Colonic mucosa (tissue), 4 donors: Measurements from ENCODE around the gene FBXO11. TPM values are rescaled to one million over a fixed set of nuclear protein-coding genes. Genes with fewer than 3 reads are reported as not detected.

Experiments used
- DNase-seq: peaks from one replicate; pipeline ENCODE4 v3.0.0-alpha.2; 2020
- H3K27ac ChIP-seq: fragments of 200-600 bp; one replicate; pipeline ENCODE4 v1.8.0; 2021
- H3K27me3 ChIP-seq: fragments of 200-600 bp; one replicate; pipeline ENCODE4 v1.8.0; 2021
- H3K36me3 ChIP-seq: fragments of 200-600 bp; one replicate; pipeline ENCODE4 v1.8.0; 2021
- H3K4me1 ChIP-seq: fragments of 200-600 bp; one replicate; pipeline ENCODE4 v1.8.0; 2021; ENCODE audit warnings: mild to moderate bottlenecking
- H3K4me3 ChIP-seq: fragments of 200-600 bp; one replicate; pipeline ENCODE4 v1.8.0; 2021
- H3K9ac ChIP-seq, 2 donors: one replicate each; pipeline ENCODE4 v1.7.0; 2013; ENCODE audit warnings: control low read depth in 2 of 2, low read depth in 2 of 2, low read length in 2 of 2
- H3K9me3 ChIP-seq: fragments of 200-600 bp; one replicate; pipeline ENCODE4 v1.8.0; 2021
- intact Hi-C: fragments of 100-400 bp; cut with DNase I; formaldehyde crosslinking; loops from one replicate; pipeline ENCODE4 v1.14.1; 2022
- total RNA-seq, 2 donors: library from RNA; stranded (reverse); fragmentation: NEBNext Ultra II Directional in 1 of 2; extraction: Animal tissue kit (Norgen Biotek cat#: 25700) in 1 of 2; gene quantifications; one replicate each; pipeline ENCODE4 v1.2.1, GENCODE V29; 2021
- TF ChIP-seq, protein P1 (sequence below): fragments of 200-600 bp; IDR thresholded peaks from one replicate; pipeline ENCODE4 v1.8.0; 2022; ENCODE audit warnings: antibody characterized with exemption, mild to moderate bottlenecking
- donor health status: healthy.
- donor health status: DM: no; HTN: no; CAD: no.
- donor health status: DM: no; HTN: no; CAD: no.

Gene FBXO11
- total RNA-seq, 2 donors from 2014 or later = 40.4 to 47.7 TPM

GRCh38 chr2:47779426-47779790 lies 126.9 kb downstream of the FBXO11 start:
- no peaks in the 10 kb centered on the region for H3K9me3 ChIP-seq
- no peaks in the 10 kb centered on the region for H3K27me3 ChIP-seq
- no peak overlapping the region for H3K4me3 ChIP-seq
- TF ChIP-seq, protein P1, sequence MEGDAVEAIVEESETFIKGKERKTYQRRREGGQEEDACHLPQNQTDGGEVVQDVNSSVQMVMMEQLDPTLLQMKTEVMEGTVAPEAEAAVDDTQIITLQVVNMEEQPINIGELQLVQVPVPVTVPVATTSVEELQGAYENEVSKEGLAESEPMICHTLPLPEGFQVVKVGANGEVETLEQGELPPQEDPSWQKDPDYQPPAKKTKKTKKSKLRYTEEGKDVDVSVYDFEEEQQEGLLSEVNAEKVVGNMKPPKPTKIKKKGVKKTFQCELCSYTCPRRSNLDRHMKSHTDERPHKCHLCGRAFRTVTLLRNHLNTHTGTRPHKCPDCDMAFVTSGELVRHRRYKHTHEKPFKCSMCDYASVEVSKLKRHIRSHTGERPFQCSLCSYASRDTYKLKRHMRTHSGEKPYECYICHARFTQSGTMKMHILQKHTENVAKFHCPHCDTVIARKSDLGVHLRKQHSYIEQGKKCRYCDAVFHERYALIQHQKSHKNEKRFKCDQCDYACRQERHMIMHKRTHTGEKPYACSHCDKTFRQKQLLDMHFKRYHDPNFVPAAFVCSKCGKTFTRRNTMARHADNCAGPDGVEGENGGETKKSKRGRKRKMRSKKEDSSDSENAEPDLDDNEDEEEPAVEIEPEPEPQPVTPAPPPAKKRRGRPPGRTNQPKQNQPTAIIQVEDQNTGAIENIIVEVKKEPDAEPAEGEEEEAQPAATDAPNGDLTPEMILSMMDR = no peak
- H3K9ac ChIP-seq = no peak overlapping the region
- no peak overlapping the region for H3K27ac ChIP-seq
- DNase-seq = no peak
- H3K36me3 ChIP-seq = no peaks in the 10 kb centered on the region
- intact Hi-C loops = no loop called here
- peaks cover 6% of the 10 kb centered on the region for H3K4me1 ChIP-seq

GRCh38 chr2:47778698-47779425 lies 127.4 kb downstream of the FBXO11 start:
- Histone ChIP-seq H3K27ac (no peak overlapping the region), H3K4me3 (no peak overlapping the region), H3K9ac (no peak overlapping the region), H3K4me1 (peaks cover 6% of the 10 kb centered on the region), H3K27me3 (no peaks in the 10 kb centered on the region), H3K36me3 (no peaks in the 10 kb centered on the region), H3K9me3 (no peaks in the 10 kb centered on the region)
- intact Hi-C loops = no loop called here
- no peak for DNase-seq
- TF ChIP-seq, protein P1 = no peak

DNA sequence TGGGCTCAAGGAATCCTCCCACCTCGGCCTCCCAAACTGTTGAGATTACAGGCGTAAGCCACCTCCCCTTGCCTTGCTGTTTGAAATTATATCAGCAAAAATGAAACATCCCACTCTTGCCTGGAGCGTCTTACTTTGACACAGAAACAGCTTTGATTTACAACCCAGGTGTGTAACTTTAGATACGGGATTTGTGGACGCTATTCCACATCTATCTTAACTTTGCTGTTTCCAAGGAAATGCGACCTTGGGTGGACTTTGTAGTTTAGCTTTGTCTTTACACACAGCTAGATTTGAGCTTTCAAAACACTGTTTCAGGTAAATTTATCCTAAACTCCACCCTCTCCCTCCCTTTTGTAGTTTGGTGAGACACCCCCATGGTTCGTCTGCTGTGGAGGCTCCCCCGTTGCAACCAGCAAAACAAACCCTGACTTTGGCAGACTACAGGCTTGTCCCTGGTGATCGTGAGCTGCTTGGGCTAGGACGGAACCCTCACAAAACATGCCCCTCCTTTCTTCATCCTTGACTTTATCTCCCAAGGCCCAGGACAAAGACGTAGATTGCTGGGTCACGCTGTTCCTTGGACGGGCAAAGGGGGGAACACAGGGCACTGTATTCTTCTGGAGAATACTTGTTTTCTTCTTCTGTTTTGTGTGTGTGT lies 128.9 kb downstream of the FBXO11 start:
- Histone ChIP-seq H3K4me1 (peaks cover 6% of the 10 kb centered on the region), H3K9me3 (no peaks in the 10 kb centered on the region), H3K36me3 (no peaks in the 10 kb centered on the region), H3K27me3 (no peaks in the 10 kb centered on the region), H3K4me3 (no peak overlapping the region), H3K27ac (no peak overlapping the region), H3K9ac (no peak overlapping the region)
- TF ChIP-seq, protein P1 = no peak
- DNase-seq = no peak
- intact Hi-C loops = no loop called here

GRCh38 chr2:47774567-47774966 lies 131.7 kb downstream of the FBXO11 start:
- Histone ChIP-seq H3K9me3 (no peaks in the 10 kb centered on the region), H3K27ac (no peak overlapping the region), H3K27me3 (no peaks in the 10 kb centered on the region), H3K4me1 (no peaks in the 10 kb centered on the region), H3K36me3 (no peaks in the 10 kb centered on the region), H3K4me3 (no peak overlapping the region), H3K9ac (no peak overlapping the region)
- DNase-seq = no peak
- TF ChIP-seq, protein P1 = no peak
- intact Hi-C loops = no loop called here

- H3K9me3 ChIP-seq = no peaks in the 10 kb centered on the region
- H3K27me3 ChIP-seq = no peaks in the 10 kb centered on the region
- TF ChIP-seq, protein P1 = no peak
- H3K27ac ChIP-seq = no peak overlapping the region
- H3K36me3 ChIP-seq = no peaks in the 10 kb centered on the region
- no peak overlapping the region for H3K9ac ChIP-seq
- no peak overlapping the region for H3K4me3 ChIP-seq
- DNase-seq = no peak
- intact Hi-C loops = no loop called here
- no peaks in the 10 kb centered on the region for H3K4me1 ChIP-seq
These were observed 134.0 kb downstream of the FBXO11 start for GRCh38 chr2:47772343-47772742.
